Activated naive CD8-positive, alpha-beta T cell treated with anti-CD3 and anti-CD28 coated beads, Interleukin-2, amount 10 ng/mL, durations not matched to agents 7 days and 5 days (primary cell): Measurements from ENCODE around the gene SLIT3. TPM values are rescaled to one million over a fixed set of nuclear protein-coding genes. Genes with fewer than 3 reads are reported as not detected.

Source experiments
- ATAC-seq: fragments of 150-1000 bp; cut with Tn5 transposase; one replicate; pipeline ENCODE4 v1.10.0; 2021; ENCODE audit warnings: low read depth, moderate library complexity
- POLR2A ChIA-PET: fragments of 350-600 bp; sonication (Branson Sonifier 250); formaldehyde crosslinking; loops from one replicate; lab custom pipeline; 2021; ENCODE audit warnings: antibody characterized with exemption; lab: Charles Lee
- DNase-seq: peaks from one replicate; pipeline ENCODE4 v3.0.0; 2021
- H3K27ac Mint-ChIP-seq: one replicate; pipeline ENCODE4 v1.8.0; 2022; ENCODE audit warnings: mild to moderate bottlenecking, mixed read lengths
- H3K27me3 Mint-ChIP-seq: one replicate; pipeline ENCODE4 v1.8.0; 2022; ENCODE audit warnings: mild to moderate bottlenecking, moderate library complexity, mixed read lengths
- H3K36me3 Mint-ChIP-seq: one replicate; pipeline ENCODE4 v1.8.0; 2021; ENCODE audit warnings: mild to moderate bottlenecking, mixed read lengths
- H3K4me1 Mint-ChIP-seq: one replicate; pipeline ENCODE4 v1.8.0; 2021; ENCODE audit warnings: mixed read lengths
- H3K4me3 Mint-ChIP-seq: one replicate; pipeline ENCODE4 v1.8.0; 2022; ENCODE audit warnings: mild to moderate bottlenecking, moderate library complexity, mixed read lengths
- H3K9me3 Mint-ChIP-seq: one replicate; pipeline ENCODE4 v1.8.0; 2021; ENCODE audit warnings: mixed read lengths
- total RNA-seq, 2 experiments: library from RNA; stranded (reverse); gene quantifications; one replicate each; pipeline ENCODE4 v1.2.3, GENCODE V29; 2021

The SLIT3 gene
- total RNA-seq, 2 experiments from 2014 or later = not detected

DNA sequence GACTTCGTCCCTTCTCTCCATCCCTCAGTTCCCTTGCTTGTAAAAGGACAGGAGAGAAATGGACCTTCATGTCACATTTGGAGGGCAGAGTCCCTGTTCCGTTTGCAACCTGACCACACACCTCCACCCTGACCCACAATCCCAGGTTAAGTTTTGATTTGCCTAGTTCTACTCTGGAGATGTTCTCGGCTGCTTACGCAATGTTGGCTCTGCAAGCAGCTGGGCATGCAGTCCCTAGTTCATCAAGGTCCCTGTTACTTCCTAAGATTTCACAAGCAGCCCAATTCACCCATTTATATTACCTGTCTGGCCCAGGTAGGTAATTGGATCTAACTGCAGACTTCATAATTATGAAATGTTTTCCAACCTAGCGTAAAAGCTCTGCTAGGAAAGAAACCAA, 28.8 kb downstream of the SLIT3 start:
- H3K36me3 Mint-ChIP-seq = no peaks in the 10 kb centered on the region
- ATAC-seq = no peak
- peaks cover 2% of the 10 kb centered on the region for H3K27me3 Mint-ChIP-seq
- no peaks in the 10 kb centered on the region for H3K9me3 Mint-ChIP-seq
- no peak overlapping the region for H3K27ac Mint-ChIP-seq
- DNase-seq = no peak
- H3K4me1 Mint-ChIP-seq = no peaks in the 10 kb centered on the region
- no peak overlapping the region for H3K4me3 Mint-ChIP-seq
- POLR2A ChIA-PET = no interaction called here

DNA sequence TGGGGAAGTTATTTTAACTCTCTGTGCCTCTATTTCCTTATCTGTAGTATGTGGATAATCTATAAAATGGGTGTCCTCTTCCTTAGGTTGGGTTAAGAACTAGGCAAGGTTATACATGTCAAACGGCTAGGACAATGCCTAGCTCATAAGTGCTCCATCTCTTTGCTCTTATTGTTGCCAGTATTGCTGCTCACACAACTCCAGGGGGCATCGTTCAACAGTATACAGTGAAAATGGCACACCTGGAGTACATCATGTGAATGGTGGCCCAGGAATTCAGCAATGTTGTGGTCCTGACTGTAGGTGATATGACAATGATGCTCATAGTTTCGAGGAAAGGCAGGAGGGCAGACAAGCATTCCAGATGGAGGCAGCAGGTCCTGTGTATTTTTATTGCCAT, 30.1 kb downstream of the SLIT3 start:
- ATAC-seq (no peak), DNase-seq (no peak)
- no peaks in the 10 kb centered on the region for H3K36me3 Mint-ChIP-seq
- H3K27ac Mint-ChIP-seq = no peak overlapping the region
- H3K27me3 Mint-ChIP-seq = peaks cover 2% of the 10 kb centered on the region
- no peaks in the 10 kb centered on the region for H3K9me3 Mint-ChIP-seq
- H3K4me1 Mint-ChIP-seq = no peaks in the 10 kb centered on the region
- POLR2A ChIA-PET = no interaction called here
- no peak overlapping the region for H3K4me3 Mint-ChIP-seq

DNA sequence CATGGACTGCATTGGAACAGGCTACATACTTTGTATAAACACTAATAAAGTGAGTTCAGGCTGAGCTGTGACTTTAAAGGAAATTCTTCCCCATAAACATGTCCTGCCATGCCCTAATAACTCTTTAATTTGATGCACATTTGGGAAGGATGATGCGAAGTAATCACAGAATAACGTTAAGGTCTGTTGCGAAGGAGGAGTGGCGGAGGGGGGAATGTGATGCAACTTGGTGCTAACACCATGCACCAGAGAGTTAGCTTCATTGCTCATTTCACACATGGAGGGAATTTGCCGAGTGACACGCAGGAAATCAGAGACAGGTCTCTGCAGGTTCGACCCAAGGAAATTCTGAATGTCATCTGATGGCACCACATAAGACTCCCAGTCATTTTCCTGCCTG, 32.9 kb downstream of the SLIT3 start:
- Mint-ChIP-seq H3K36me3 (no peaks in the 10 kb centered on the region), H3K9me3 (no peaks in the 10 kb centered on the region), H3K27me3 (peaks cover 2% of the 10 kb centered on the region), H3K27ac (no peak overlapping the region), H3K4me1 (no peaks in the 10 kb centered on the region), H3K4me3 (no peak overlapping the region)
- no peak for ATAC-seq
- no peak for DNase-seq
- POLR2A ChIA-PET = no interaction called here

DNA sequence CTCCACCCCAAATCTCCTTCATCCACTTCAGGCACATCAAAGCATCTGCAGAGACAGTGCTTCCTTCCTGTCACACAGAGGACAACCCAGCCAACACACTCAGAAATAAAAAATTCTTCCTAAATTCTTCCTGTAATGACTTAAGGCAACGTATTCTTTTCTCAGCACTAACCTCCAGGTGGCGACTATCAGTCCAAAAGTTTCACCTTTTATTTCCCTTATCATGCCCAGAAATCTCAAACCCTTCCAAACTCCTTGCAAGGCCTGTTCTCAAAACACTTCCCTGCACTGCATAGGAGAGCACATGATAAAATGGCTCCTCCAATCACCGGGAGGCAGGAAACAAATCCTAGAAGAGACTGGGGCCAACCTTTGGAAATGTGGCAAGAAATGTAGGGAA, 35.1 kb downstream of the SLIT3 start:
- POLR2A ChIA-PET = no interaction called here

DNA sequence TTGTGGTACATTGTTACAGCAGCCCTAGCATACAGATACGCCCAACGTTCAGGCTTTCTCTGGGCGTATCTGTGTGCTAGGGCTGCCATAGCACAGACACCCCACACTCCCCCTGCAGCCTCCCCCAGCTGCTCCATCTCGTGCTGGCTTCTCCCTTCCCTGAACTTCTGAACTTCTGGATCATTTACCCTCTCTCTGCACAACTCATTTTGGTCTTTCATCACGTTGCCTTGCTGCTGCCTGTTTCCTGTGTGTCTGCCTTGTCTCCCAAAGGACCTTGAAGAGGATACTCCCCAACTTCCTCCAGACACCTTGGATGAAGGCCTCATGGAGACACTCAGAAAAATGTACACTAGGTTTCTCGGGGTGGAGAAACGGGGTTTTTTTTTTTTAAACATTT, 37.3 kb downstream of the SLIT3 start:
- no peak overlapping the region for H3K27ac Mint-ChIP-seq
- H3K27me3 Mint-ChIP-seq = peaks cover 2% of the 10 kb centered on the region
- DNase-seq (no peak), ATAC-seq (no peak)
- no peak overlapping the region for H3K4me3 Mint-ChIP-seq
- POLR2A ChIA-PET = no interaction called here
- no peaks in the 10 kb centered on the region for H3K4me1 Mint-ChIP-seq
- no peaks in the 10 kb centered on the region for H3K36me3 Mint-ChIP-seq
- H3K9me3 Mint-ChIP-seq = no peaks in the 10 kb centered on the region

More for the DNA sequence above, 35.1 kb downstream of the SLIT3 start:
- H3K9me3 Mint-ChIP-seq = no peaks in the 10 kb centered on the region
- H3K27ac Mint-ChIP-seq = no peak overlapping the region
- no peak overlapping the region for H3K4me3 Mint-ChIP-seq
- ATAC-seq (no peak), DNase-seq (no peak)
- peaks cover 4% of the 10 kb centered on the region for H3K27me3 Mint-ChIP-seq
- H3K4me1 Mint-ChIP-seq = no peaks in the 10 kb centered on the region
- H3K36me3 Mint-ChIP-seq = no peaks in the 10 kb centered on the region

DNA sequence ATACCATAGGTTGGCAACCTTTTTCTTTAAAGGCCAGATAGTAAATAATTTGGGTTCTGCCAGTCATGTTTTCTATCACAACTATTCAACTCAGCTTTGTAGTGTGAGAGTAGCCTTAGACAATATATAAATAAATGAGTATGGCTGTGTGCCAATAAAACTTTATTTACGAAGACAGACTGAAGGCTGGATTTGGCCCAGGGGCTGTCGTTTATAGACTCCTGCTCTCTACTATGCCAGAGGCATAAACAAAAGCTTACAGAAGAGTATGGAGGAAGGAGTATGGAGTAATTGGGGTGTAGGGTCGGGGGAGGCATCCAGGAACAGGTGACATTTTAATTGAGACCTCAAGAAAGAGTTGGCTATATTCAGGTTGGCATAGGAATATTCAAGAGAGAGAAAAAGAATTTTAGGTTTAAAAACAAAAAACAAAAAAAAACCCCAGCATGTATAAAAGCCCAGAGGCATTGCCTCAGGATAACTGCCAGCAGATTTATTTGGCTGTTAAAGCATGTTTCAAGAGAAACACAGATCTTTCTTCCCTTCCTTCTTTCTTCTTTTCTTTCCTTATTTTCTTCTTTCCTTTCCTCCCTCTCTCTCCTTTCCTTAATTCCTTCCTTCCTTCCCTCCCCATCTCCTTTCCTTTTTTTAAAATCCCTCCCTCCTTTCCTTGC, 39.9 kb downstream of the SLIT3 start:
- DNase-seq (no peak), ATAC-seq (no peak)
- H3K4me3 Mint-ChIP-seq = no peak overlapping the region
- no peaks in the 10 kb centered on the region for H3K4me1 Mint-ChIP-seq
- peaks cover 2% of the 10 kb centered on the region for H3K27me3 Mint-ChIP-seq
- no peaks in the 10 kb centered on the region for H3K9me3 Mint-ChIP-seq
- no peaks in the 10 kb centered on the region for H3K36me3 Mint-ChIP-seq
- POLR2A ChIA-PET = no interaction called here
- no peak overlapping the region for H3K27ac Mint-ChIP-seq

DNA sequence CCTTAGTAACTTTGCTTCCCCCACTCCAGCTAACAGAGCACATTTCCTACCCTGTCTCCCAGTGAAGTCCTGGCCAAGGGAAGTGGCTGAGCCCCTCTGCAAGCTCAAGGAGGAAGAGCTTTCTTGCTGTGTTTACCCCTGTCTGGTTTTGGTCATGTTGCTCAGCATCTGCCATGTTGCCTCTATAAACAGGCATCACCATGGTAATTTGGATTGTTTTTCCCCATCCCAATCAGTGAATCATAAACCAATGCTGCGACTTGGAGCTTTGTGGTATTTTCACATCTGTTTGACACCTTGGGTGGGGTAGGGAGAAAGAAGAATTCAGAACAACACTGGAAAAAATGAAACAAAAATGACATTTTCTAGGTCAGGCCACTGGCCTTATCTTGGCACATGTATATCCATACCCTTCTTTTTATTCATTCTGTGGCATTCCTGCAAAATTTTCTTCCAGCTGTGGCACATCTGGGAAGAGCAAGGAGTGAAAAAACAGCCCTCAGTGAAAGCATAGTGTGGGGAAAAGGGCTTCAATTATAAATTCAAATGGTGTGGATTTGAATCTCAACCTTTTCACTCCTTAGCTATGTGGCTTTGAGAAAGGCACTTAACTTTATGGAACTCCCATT, 42.5 kb downstream of the SLIT3 start:
- Mint-ChIP-seq H3K27me3 (peaks cover 2% of the 10 kb centered on the region), H3K36me3 (no peaks in the 10 kb centered on the region), H3K27ac (no peak overlapping the region), H3K4me3 (no peak overlapping the region), H3K9me3 (no peaks in the 10 kb centered on the region), H3K4me1 (no peaks in the 10 kb centered on the region)
- POLR2A ChIA-PET = no interaction called here
- DNase-seq (no peak), ATAC-seq (no peak)

DNA sequence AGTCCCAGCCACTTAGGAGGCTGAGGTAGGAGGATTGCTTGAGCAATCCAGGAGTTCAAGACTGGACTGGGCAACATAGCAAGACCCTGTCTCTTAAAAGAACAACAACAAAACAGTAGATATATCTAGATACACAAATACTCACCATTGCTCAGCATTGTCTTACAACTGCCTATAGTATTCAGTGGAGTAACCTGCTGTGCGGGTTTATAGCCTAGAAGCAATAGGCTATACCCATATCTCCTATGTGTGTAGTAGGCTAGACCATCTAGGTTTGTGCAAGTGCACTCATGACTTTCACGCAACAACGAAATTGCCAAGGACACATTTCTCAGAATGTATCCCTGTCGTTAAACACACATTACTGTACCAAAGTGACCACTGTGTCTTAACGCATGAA, 44.7 kb downstream of the SLIT3 start:
- Mint-ChIP-seq H3K27ac (no peak overlapping the region), H3K27me3 (no peaks in the 10 kb centered on the region), H3K36me3 (no peaks in the 10 kb centered on the region), H3K9me3 (no peaks in the 10 kb centered on the region), H3K4me1 (no peaks in the 10 kb centered on the region), H3K4me3 (no peak overlapping the region)
- POLR2A ChIA-PET = no interaction called here
- ATAC-seq (no peak), DNase-seq (no peak)

DNA sequence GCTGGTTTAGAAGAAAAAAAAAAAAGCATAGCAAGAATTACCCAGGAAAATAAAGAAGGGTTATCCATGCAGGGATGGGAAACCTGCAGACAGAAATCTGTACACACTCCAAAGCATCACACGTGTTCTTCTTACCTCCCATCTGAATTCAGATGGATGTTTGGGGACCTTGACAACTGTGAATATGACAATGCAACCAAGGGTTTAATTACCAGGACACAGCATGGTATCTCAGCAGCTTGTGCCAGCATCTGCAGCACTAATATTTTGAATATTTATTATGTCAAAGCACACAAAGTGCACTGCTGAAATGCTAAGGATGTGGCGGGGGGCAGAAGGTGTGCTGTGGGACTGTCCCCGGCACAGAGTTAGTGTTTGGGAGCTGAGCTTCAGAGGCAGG, 47.9 kb downstream of the SLIT3 start:
- POLR2A ChIA-PET = no interaction called here
- DNase-seq = no peak
- Mint-ChIP-seq H3K36me3 (no peaks in the 10 kb centered on the region), H3K27me3 (no peaks in the 10 kb centered on the region), H3K4me1 (no peaks in the 10 kb centered on the region), H3K4me3 (no peak overlapping the region), H3K27ac (no peak overlapping the region), H3K9me3 (no peaks in the 10 kb centered on the region)
- ATAC-seq = no peak

DNA sequence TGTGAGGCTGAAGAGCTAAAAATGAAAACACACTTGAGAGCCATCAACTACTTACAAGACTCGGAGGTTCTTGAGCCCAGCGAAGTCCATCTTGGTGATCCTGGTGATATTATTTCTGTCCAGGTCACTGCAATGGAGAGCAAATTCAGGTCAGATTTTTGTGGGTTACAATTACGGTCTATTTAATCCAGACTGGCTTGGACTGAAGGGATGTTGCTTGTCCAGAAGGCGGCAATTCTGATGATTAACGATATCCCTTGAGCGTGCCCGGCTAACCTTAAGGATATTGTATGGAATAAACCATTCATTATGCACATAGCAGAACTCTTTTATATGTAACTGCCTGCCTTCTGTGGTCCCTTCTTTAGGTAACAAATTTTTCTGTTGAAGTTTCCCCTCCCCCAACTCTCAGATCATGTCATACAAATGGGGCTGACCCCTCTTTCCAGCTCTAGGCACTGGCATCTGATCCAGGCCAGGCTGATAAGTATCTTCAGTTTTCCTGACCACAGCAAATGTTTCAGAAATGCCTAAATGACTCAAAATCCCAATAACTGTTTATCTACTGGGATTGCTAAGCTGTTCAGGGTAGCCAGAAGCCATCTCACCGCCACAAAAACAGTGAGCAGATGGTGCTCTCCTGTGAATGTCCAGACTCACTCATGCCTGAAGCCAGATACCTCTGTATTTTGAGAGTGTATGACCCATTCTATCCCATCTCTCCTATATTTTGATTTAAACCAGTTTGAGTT, 49.4 kb downstream of the SLIT3 start:
- no peaks in the 10 kb centered on the region for H3K27me3 Mint-ChIP-seq
- ATAC-seq = no peak
- H3K9me3 Mint-ChIP-seq = no peaks in the 10 kb centered on the region
- POLR2A ChIA-PET = no interaction called here
- no peak overlapping the region for H3K27ac Mint-ChIP-seq
- no peak overlapping the region for H3K4me3 Mint-ChIP-seq
- H3K36me3 Mint-ChIP-seq = no peaks in the 10 kb centered on the region
- H3K4me1 Mint-ChIP-seq = no peaks in the 10 kb centered on the region
- DNase-seq = no peak

DNA sequence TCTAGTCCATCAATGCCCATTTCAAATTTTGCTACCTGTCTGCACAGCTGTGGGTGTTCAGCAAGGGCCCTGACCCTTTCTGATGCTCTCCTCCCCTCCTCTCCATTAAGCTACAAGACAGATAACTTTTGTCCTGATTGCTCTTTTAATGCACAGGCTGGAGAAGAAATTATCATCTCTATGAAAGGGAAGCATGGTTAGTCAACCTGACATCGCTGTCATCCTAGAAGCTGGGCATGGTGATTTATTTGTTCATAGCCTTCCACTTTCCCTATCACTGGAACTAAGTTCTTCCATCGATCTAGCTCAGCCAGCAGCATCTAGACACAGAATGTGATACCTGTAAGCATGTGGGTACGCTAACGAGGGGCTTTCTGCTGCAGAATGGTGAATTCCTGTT, 50.1 kb downstream of the SLIT3 start:
- POLR2A ChIA-PET = no interaction called here
- ATAC-seq (no peak), DNase-seq (no peak)
- Mint-ChIP-seq H3K27ac (no peak overlapping the region), H3K9me3 (no peaks in the 10 kb centered on the region), H3K27me3 (no peaks in the 10 kb centered on the region), H3K4me3 (no peak overlapping the region), H3K4me1 (no peaks in the 10 kb centered on the region), H3K36me3 (no peaks in the 10 kb centered on the region)

DNA sequence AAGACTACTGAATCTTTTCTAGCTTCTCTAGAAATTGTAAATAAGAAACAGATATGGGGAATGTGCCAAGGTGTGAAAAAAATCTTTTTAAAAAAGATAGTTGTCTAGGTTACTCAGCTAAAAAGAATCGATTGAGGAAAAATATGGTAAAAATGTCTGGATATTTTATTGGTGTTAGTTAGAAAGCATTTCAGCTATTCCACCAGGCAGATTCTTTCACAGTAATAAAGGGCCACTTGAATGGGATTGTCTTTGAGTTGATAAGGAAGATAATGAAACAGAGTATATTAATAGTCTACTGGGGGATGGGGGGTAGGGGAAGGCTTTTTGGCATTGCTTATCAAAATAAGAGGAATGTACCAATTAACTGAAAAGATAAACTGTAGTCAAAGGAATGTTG, 51.9 kb downstream of the SLIT3 start:
- no peaks in the 10 kb centered on the region for H3K4me1 Mint-ChIP-seq
- POLR2A ChIA-PET = no interaction called here
- no peaks in the 10 kb centered on the region for H3K27me3 Mint-ChIP-seq
- H3K9me3 Mint-ChIP-seq = no peaks in the 10 kb centered on the region
- H3K36me3 Mint-ChIP-seq = no peaks in the 10 kb centered on the region
- no peak overlapping the region for H3K4me3 Mint-ChIP-seq
- ATAC-seq (no peak), DNase-seq (no peak)
- H3K27ac Mint-ChIP-seq = no peak overlapping the region

DNA sequence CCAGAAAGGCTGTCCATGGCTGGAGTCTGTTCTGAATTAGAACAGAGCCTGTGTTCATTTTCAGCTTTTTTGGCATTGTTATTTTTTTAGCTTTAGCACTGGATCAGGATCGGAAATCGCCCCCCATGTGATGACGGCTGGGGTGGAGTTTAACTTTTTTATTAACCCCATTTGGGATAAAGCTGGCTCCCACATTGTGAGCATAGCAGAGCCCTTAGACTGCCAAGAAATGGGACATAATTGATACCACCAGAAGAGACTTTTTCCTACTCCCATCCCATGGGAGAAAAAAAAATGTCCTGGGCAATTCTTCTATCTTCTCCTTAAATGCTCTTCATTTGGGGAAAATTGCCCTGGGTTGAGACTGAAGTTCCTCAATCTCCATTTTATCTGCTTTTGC, 52.4 kb downstream of the SLIT3 start:
- Mint-ChIP-seq H3K4me1 (no peaks in the 10 kb centered on the region), H3K9me3 (no peaks in the 10 kb centered on the region), H3K27me3 (no peaks in the 10 kb centered on the region), H3K4me3 (no peak overlapping the region), H3K27ac (no peak overlapping the region), H3K36me3 (no peaks in the 10 kb centered on the region)
- ATAC-seq (no peak), DNase-seq (no peak)
- POLR2A ChIA-PET = no interaction called here

DNA sequence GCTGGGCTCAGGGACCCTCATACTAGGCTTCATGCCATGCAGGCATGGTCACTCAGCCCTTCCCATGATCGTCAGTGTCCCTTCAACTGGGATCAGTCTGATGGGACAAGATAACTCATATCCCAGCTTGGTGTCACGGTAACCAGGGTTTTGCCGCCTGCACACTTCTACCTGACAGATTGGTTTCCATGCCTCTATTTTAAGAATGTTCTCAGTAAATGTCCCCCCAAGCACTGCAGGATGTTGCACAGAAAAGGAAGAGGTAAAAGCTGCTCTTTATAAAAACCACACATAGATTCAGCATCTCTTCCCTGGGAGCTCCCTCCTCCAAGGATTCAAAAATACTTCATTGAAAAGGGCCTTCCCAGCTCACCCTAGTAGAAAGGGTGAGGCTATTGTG, 56.1 kb downstream of the SLIT3 start:
- no peak overlapping the region for H3K4me3 Mint-ChIP-seq
- DNase-seq (no peak), ATAC-seq (no peak)
- H3K36me3 Mint-ChIP-seq = no peaks in the 10 kb centered on the region
- no peaks in the 10 kb centered on the region for H3K27me3 Mint-ChIP-seq
- H3K9me3 Mint-ChIP-seq = peaks cover 2% of the 10 kb centered on the region
- H3K27ac Mint-ChIP-seq = no peak overlapping the region
- peaks cover 3% of the 10 kb centered on the region for H3K4me1 Mint-ChIP-seq
- POLR2A ChIA-PET = no interaction called here
